GM18858 (cell line): ENCODE data around the gene DNAI1.
"Not testable (repeated sequence)": the region's sequence is repeated elsewhere in the genome, so short reads cannot be mapped to it uniquely, and the experiment has no call there.

ENCODE experiments used
- ATAC-seq: cut with Tn5 transposase; IDR thresholded peaks from one replicate; pipeline ENCODE4 v1.9.1; 2021; ENCODE audit not compliant: unreplicated experiment

The DNAI1 gene

GRCh38 chr9:34512131-34513078 lies 53.8 kb downstream of the DNAI1 start:
- ATAC-seq, result no peak

- ATAC-seq, result no peak
Measured at GRCh38 chr9:34513567-34514214, 55.1 kb downstream of the DNAI1 start.

DNA sequence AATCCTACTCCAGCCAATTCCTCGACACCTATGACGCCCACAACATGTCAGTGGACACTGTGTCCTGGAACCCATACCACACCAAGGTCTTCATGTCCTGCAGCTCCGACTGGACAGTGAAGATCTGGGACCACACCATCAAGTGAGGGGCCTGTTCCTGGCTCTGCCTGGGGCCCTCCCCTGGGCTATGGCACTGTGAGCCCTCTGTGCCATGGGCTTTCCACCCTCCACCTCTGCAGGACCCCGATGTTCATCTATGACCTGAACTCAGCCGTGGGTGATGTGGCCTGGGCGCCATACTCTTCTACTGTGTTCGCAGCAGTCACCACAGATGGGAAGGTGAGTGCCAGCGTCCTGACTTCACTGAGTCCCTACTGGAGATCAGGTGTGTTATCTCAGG lies 55.8 kb downstream of the DNAI1 start:
- ATAC-seq, result no peak

- ATAC-seq, result no peak
Measured at GRCh38 chr9:34514816-34515215, 56.2 kb downstream of the DNAI1 start.

GRCh38 chr9:34515959-34516358 lies 57.4 kb downstream of the DNAI1 start:
- no peak for ATAC-seq

- ATAC-seq, result no peak
Measured at GRCh38 chr9:34517185-34517584, 58.6 kb downstream of the DNAI1 start.

DNA sequence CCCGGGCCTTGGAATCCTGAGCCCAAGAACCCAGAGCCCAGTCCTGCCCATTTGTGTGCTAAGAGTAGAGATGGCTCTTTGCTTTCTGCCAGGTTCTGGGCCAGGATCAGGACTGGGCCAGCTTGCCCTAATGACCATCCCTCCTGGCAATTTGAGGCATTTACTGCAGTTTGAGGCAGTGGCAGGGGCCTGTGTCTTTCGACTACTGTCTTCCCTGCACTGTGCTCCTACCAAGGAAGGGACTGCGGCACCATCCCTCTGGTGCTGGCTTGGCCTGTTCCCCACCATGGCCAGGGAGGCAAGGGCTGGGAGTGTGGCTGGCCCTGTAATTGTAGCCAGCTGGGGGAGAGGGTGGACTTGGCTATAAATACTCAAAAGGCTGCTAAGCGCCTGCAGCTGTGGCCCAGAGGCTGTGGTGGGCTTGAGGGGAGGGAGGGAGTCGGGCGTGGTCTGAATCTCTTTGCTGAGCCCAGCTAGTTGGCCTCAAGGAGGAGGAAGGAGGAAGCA lies 59.6 kb downstream of the DNAI1 start:
- no peak for ATAC-seq

DNA sequence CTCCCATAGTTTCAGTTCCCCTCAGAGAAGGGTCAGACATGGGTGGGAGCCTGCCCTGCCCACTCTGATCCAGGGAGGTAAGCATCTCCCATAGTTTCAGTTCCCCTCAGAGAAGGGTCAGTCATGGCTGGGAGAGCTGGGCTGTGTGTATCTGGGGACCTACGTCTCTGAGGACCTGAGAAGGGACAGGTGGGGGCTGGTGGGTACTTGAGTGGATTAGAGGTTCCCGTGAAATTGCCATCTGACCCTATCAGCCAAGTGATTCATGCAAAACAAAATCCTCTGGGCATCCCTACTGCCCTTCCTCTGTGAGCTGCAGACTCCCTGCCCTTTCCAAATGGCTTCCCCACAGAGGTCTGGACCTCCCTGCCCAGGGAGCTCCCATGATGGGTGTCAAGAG lies 60.3 kb downstream of the DNAI1 start:
- ATAC-seq, result no peak

DNA sequence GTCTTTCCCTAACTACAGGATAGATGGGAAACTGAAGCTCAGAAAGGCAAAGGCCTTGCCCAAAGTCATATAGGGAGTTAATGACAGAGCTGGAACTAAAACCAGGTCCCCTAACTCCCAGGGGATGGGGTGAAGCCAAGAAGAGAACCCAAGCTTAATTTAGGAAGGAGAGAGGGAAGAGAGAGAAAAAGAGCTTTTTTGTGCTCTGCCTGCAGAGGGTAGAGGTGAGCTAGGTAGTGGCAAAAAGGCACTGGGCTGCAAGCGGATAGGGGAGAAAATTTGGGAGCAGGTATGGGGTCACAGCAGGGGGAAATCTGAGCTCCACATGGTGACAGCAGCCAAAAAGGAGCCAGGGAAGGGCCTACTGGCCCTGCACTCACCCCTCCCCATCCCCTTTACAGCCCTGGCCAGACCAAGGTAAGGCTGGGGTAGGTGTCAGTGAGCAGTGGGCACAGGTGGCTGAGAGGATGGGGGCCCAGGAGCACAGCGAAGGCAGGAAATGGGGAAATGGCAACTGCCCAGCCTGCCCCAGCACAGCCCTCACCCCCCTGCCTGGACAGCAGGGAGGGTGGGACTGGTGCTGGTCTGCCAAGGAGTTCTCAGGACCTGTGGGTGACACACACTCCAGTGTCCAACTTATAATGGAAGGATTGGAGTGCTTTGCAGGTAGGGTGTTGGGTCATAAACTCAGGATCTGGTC lies 60.9 kb downstream of the DNAI1 start:
- ATAC-seq, result no peak

DNA sequence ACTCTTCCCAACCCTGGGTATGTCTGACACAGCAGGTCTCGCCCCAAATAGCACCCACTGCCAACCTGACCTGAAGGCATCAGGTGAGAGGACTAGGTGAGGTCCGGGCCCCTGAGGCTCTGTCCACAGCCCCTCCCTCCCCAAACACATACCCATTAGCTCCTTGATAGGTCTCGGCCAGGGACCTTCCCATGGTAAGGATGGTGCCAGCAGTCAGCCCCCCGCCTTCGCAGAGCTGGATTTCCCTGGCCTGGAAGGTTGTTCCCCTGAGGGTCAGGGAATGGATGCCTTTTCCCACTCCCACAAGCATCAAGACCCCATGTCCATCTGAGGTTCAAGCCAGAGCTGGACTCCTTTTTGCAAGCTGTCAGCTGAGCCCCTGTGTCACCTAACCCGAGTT lies 61.5 kb downstream of the DNAI1 start:
- ATAC-seq, result no peak

DNA sequence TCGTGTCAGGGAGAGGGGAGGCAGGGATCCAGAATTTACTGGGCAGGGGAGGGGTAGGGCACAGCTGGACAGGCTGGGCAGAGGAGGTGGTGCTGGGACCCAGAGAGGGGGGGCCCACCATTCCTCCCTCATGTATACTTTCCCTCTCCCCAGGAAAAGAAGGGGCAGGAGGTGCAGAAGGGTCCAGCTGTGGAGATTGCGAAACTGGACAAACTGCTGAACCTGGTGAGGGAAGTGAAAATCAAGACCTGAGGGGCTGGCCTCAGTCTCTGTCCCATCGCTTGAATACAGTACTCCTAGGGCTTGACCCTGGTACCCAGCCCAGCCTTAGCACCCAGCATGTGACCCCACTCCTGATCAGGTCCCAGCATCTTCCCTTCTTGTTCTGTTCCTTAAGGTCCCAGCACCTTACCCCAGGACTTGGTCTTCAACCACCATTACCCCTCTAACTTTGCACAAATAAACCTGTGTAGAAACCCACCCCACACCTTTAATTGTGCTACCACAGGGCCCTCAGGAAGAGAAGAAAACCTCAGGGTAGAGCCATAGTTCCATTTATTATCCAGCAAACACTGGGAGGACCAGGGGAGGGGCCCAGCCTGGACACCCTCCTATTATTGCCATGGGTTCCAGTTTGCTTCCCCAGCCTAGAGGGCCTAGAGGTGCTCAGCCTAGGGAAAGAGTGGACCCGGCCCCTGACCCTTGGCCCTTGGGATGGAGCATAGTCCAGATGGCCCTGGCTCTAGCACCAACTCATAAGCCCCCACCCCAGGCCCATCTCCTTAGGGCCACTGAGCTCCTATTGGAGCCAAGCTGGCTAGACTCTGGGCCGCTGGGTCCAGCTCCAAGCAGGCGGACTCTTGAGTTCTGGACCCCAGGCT lies 62.1 kb downstream of the DNAI1 start:
- ATAC-seq, result no peak

- no peak for ATAC-seq
Measured at GRCh38 chr9:34521406-34522045, 62.9 kb downstream of the DNAI1 start.

GRCh38 chr9:34522091-34522887 lies 63.7 kb downstream of the DNAI1 start:
- ATAC-seq, result no peak

- peak; percentile 69 for ATAC-seq
Measured at GRCh38 chr9:34522971-34523797, 64.6 kb downstream of the DNAI1 start, which contains the start of gene ENHO. Gene ENHO (minus strand): TSS chr9:34522990. CDS start chr9:34521695, 1,295 bp downstream.

DNA sequence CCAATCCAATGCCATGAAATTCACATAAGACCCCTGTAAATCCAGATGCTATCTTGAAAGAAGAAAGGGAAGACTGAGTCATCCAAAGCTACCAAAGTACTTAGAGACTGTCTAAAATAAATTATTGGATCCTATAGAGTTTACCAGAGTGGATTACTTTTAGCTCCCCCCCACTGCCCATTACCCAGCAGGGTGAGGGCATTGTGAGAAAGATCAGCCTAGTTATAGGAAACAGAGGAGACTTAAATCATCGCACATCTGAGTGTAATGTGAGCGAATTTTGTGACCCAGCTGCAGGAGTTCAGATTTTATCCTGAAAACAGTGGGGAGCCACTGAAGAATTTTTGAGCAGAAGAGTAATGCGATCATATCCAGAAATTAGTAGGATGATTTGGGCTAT lies 65.7 kb downstream of the DNAI1 start:
- ATAC-seq, result no peak

DNA sequence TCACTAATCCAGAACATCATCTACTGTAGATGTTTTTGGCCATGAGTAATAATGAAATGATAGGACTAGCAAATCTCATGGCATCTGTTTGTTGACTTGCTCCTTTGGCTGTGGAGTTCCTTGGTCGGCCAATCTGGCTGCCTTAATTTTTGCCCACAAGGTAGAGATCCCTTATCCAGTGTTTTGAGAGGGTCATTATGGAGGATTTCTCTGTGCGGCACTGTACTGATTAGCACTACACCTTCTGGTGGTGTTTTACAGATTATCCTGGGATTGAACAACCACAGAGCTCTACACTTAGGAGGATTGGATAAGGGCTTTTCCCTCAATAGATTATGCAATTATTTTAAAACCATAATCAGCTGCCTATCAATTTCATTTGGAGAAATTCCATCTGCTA lies 67.4 kb downstream of the DNAI1 start:
- ATAC-seq, result no peak

GRCh38 chr9:34532041-34532440 lies 73.4 kb downstream of the DNAI1 start:
- not testable (repeated sequence) for ATAC-seq

GRCh38 chr9:34536685-34537084 lies 78.1 kb downstream of the DNAI1 start:
- no peak for ATAC-seq
